Esophagus (tissue), 2 donors: ENCODE results near the gene SERPING1. TPM values are rescaled to one million over a fixed set of nuclear protein-coding genes. Genes with fewer than 3 reads are reported as not detected.

Experiments used
- H3K27ac ChIP-seq, 2 donors: one replicate each; pipeline ENCODE4 v1.5.1; 2013; ENCODE audit warnings: low read depth in 2 of 2, mild to moderate bottlenecking in 2 of 2, inconsistent platforms in 1 of 2, low read length in 1 of 2, moderate library complexity in 1 of 2
- H3K27me3 ChIP-seq, 2 donors: one replicate each; pipeline ENCODE4 v1.6.1; 2013; ENCODE audit warnings: low read length in 2 of 2, control low read depth in 1 of 2, mild to moderate bottlenecking in 1 of 2; ENCODE audit not compliant: insufficient read depth in 2 of 2, control insufficient read depth in 1 of 2
- H3K36me3 ChIP-seq, 2 donors: one replicate each; pipeline ENCODE4 v1.6.1; 2013; ENCODE audit warnings: low read length in 1 of 2; ENCODE audit not compliant: control insufficient read depth in 2 of 2, insufficient read depth in 2 of 2
- H3K4me1 ChIP-seq, 2 donors: one replicate each; pipeline ENCODE4 v1.6.1; 2013; ENCODE audit warnings: low read length in 1 of 2; ENCODE audit not compliant: control insufficient read depth in 2 of 2, insufficient read depth in 2 of 2
- H3K4me3 ChIP-seq, 2 donors: one replicate each; pipeline ENCODE4 v1.5.1; 2013; ENCODE audit warnings: low read length in 2 of 2, mild to moderate bottlenecking in 2 of 2, low read depth in 1 of 2, moderate library complexity in 1 of 2
- H3K9me3 ChIP-seq, 2 donors: one replicate each; pipeline ENCODE4 v1.6.1; 2013; ENCODE audit warnings: mild to moderate bottlenecking in 2 of 2, low read depth in 1 of 2, low read length in 1 of 2, moderate library complexity in 1 of 2; ENCODE audit not compliant: control insufficient read depth in 2 of 2, insufficient read depth in 1 of 2
- WGBS, 2 donors: extraction: QIAGEN DNeasy Blood & Tissue Kit; methylation state at CpG; one replicate each; pipeline ENCODE4 v1.1.7; 2013; 5-methylcytosine and 5-hydroxymethylcytosine counted together
- polyA plus RNA-seq, 2 donors: library from polyadenylated mRNA; stranded (reverse); fragments of 200-250 nt; gene quantifications; one replicate each; pipeline ENCODE4 v1.2.3, GENCODE V29; 2013
- donor health status: healthy with polysubstance abuse.
- donor health status: Bipolar disorder and iron deficiency.

Gene SERPING1
- 10 to 100 TPM; 36.5 to 99.3 TPM for polyA plus RNA-seq

- Histone ChIP-seq H3K27ac (peak within 1 kb of the TSS; percentile 71 to 86), H3K9me3 (no peaks in the 10 kb centered on the region), H3K36me3 (no peaks in the 10 kb centered on the region), H3K4me3 (peak within 1 kb of the TSS; percentile 28 to 52), H3K27me3 (no peaks in the 10 kb centered on the region), H3K4me1 (peaks cover 0 to 2% of the 10 kb centered on the region in 2 donors)
- WGBS, 2 donors: 17 to 22% methylated on average over 9 to 10 of the region's 10 CpGs
Measured at GRCh38 chr11:57597461-57597915, at the start of gene SERPING1. Gene SERPING1, plus strand, starts transcription at chr11:57597685. Its CDS starts 586 bp downstream, at chr11:57598271.

- Histone ChIP-seq H3K27me3 (no peaks in the 10 kb centered on the region), H3K4me1 (no peaks in the 10 kb centered on the region), H3K27ac (no peak overlapping the region), H3K36me3 (peaks cover 12 to 18% of the 10 kb centered on the region in 2 donors), H3K4me3 (no peak overlapping the region), H3K9me3 (no peaks in the 10 kb centered on the region)
- 41 to 47% methylated on average over 6 of the region's 6 CpGs for WGBS, 2 donors
Measured at GRCh38 chr11:57547854-57548377, 49.6 kb upstream of the SERPING1 start.

- Histone ChIP-seq H3K27ac (no peak overlapping the region), H3K9me3 (no peaks in the 10 kb centered on the region), H3K27me3 (no peaks in the 10 kb centered on the region), H3K36me3 (peaks cover 16 to 27% of the 10 kb centered on the region in 2 donors), H3K4me1 (no peaks in the 10 kb centered on the region), H3K4me3 (no peak overlapping the region)
- WGBS, 2 donors: 84 to 88% methylated on average over 8 of the region's 8 CpGs
Measured at GRCh38 chr11:57549983-57550382, 47.5 kb upstream of the SERPING1 start.

GRCh38 chr11:57551941-57552340 is 45.5 kb upstream of the SERPING1 start:
- Histone ChIP-seq H3K36me3 (peaks cover 16 to 32% of the 10 kb centered on the region in 2 donors), H3K4me1 (no peaks in the 10 kb centered on the region)
- WGBS, 2 donors: 75 to 91% methylated on average over 4 of the region's 4 CpGs

GRCh38 chr11:57552479-57552878 is 45.0 kb upstream of the SERPING1 start:
- H3K36me3 ChIP-seq: peaks cover 16 to 32% of the 10 kb centered on the region in 2 donors
- H3K9me3 ChIP-seq: no peaks in the 10 kb centered on the region
- 67 to 86% methylated on average over 5 of the region's 5 CpGs for WGBS, 2 donors
- no peaks in the 10 kb centered on the region for H3K27me3 ChIP-seq
- H3K27ac ChIP-seq: no peak overlapping the region
- no peaks in the 10 kb centered on the region for H3K4me1 ChIP-seq
- no peak overlapping the region for H3K4me3 ChIP-seq

More at GRCh38 chr11:57551941-57552340, 45.5 kb upstream of the SERPING1 start:
- Histone ChIP-seq H3K27me3 (no peaks in the 10 kb centered on the region), H3K4me3 (no peak overlapping the region), H3K27ac (no peak overlapping the region), H3K9me3 (no peaks in the 10 kb centered on the region)

GRCh38 chr11:57555393-57555792 is 42.1 kb upstream of the SERPING1 start:
- Histone ChIP-seq H3K27me3 (no peaks in the 10 kb centered on the region), H3K27ac (no peak overlapping the region), H3K36me3 (peaks cover 16 to 27% of the 10 kb centered on the region in 2 donors), H3K4me1 (no peaks in the 10 kb centered on the region), H3K9me3 (no peaks in the 10 kb centered on the region), H3K4me3 (no peak overlapping the region)
- 86 to 93% methylated on average over 2 of the region's 2 CpGs for WGBS, 2 donors

GRCh38 chr11:57556041-57556440 is 41.4 kb upstream of the SERPING1 start:
- Histone ChIP-seq H3K36me3 (peaks cover 16 to 27% of the 10 kb centered on the region in 2 donors), H3K4me3 (no peak overlapping the region), H3K27ac (no peak overlapping the region), H3K27me3 (no peaks in the 10 kb centered on the region), H3K4me1 (no peaks in the 10 kb centered on the region), H3K9me3 (no peaks in the 10 kb centered on the region)
- WGBS, 2 donors: 66 to 77% methylated on average over 8 of the region's 8 CpGs

GRCh38 chr11:57560146-57560545 is 37.3 kb upstream of the SERPING1 start:
- H3K36me3 ChIP-seq: peaks cover 0 to 9% of the 10 kb centered on the region in 2 donors
- WGBS, 2 donors: 76 to 79% methylated on average over 4 of the region's 4 CpGs
- H3K9me3 ChIP-seq: no peaks in the 10 kb centered on the region
- no peaks in the 10 kb centered on the region for H3K27me3 ChIP-seq
- H3K27ac ChIP-seq: no peak overlapping the region
- no peak overlapping the region for H3K4me3 ChIP-seq
- H3K4me1 ChIP-seq: peaks cover 2 to 3% of the 10 kb centered on the region in 2 donors

- Histone ChIP-seq H3K4me3 (no peak overlapping the region), H3K27ac (no peak overlapping the region), H3K27me3 (no peaks in the 10 kb centered on the region), H3K4me1 (peaks cover 2 to 5% of the 10 kb centered on the region in 2 donors), H3K36me3 (peaks cover 0 to 4% of the 10 kb centered on the region in 2 donors), H3K9me3 (no peaks in the 10 kb centered on the region)
- 51 to 71% methylated on average over 4 of the region's 4 CpGs for WGBS, 2 donors
Measured at GRCh38 chr11:57562596-57562995, 34.9 kb upstream of the SERPING1 start.
